C4-2B (cell line): Measurements from ENCODE around the gene TADA2B.

Experiments
- ZFX ChIP-seq: fragments of 450-650 bp; IDR thresholded peaks from 2 replicates; pipeline ENCODE4 v1.6.1; 2017
- TF ChIP-seq, protein P1 (sequence below): fragments of 450-650 bp; conservative IDR thresholded peaks from 2 replicates; pipeline ENCODE4 v1.5.1; 2017; ENCODE audit warnings: mild to moderate bottlenecking

DNA sequence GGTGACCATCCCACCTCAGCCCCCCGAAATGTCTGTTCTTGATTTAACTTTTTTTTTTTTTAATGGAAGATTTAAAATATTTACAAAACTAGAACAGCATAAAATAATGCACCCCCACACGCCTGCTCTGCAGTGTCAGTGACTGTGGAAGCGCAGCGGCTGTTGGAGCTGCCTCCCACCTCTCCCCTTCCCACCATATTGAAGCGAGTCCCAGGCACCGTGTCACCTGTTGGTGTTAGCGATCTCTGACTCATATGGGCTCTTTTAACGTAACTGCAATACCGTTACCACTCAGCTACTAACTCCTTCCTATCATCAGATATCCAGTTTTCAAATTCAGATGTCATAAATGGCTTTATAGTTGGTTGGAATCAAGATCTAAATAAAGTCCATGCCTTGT lies 17.1 kb upstream of the TADA2B start:
- TF ChIP-seq, protein P1, sequence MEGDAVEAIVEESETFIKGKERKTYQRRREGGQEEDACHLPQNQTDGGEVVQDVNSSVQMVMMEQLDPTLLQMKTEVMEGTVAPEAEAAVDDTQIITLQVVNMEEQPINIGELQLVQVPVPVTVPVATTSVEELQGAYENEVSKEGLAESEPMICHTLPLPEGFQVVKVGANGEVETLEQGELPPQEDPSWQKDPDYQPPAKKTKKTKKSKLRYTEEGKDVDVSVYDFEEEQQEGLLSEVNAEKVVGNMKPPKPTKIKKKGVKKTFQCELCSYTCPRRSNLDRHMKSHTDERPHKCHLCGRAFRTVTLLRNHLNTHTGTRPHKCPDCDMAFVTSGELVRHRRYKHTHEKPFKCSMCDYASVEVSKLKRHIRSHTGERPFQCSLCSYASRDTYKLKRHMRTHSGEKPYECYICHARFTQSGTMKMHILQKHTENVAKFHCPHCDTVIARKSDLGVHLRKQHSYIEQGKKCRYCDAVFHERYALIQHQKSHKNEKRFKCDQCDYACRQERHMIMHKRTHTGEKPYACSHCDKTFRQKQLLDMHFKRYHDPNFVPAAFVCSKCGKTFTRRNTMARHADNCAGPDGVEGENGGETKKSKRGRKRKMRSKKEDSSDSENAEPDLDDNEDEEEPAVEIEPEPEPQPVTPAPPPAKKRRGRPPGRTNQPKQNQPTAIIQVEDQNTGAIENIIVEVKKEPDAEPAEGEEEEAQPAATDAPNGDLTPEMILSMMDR, result no peak
- TF ChIP-seq ZFX, result no peak
